SKM-1 treated with dmso at 0.1 percent for 144 hours (cell line): ENCODE data around the gene PMAIP1.
"Not testable (repeated sequence)": the region's sequence is repeated elsewhere in the genome, so short reads cannot be mapped to it uniquely, and the experiment has no call there.

ENCODE experiments used
- DNase-seq: peaks from one replicate; lab custom pipeline; 2025; ENCODE audit not compliant: unreplicated experiment; lab: John Stamatoyannopoulos, UW

Gene PMAIP1

GRCh38 chr18:59899298-59900221 is at the start of gene PMAIP1:
Gene PMAIP1 (plus strand): TSS chr18:59899996. CDS start chr18:59900178, 182 bp downstream.
- DNase-seq, result peak; percentile 84

- no peak for DNase-seq
Measured at GRCh38 chr18:59851784-59852399, 47.9 kb upstream of the PMAIP1 start.

DNA sequence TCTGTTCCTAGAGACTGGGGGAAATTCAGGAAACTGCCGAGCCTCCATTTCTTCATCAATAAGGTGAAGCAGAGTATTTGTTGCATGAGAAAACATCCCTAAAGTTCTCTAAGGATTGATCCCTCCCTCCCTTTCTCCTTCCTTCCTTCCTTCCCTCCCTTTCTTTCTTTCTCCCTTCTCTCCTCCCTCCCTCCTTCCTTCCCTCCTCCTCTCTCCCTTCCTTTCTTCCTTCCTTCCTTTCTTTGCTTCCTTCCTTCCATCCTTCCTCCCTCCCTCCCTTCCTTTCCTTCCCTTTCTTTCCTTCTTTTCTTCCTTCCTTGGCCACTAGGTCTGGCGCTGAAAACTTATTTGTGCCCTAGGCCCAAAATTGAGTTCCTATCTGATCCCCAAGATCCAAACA is 47.2 kb upstream of the PMAIP1 start:
- no peak for DNase-seq

- no peak for DNase-seq
Measured at GRCh38 chr18:59853380-59853779, 46.4 kb upstream of the PMAIP1 start.

GRCh38 chr18:59853988-59854387 is 45.8 kb upstream of the PMAIP1 start:
- not testable (repeated sequence) for DNase-seq

- no peak for DNase-seq
Measured at GRCh38 chr18:59861009-59861408, 38.8 kb upstream of the PMAIP1 start.

DNA sequence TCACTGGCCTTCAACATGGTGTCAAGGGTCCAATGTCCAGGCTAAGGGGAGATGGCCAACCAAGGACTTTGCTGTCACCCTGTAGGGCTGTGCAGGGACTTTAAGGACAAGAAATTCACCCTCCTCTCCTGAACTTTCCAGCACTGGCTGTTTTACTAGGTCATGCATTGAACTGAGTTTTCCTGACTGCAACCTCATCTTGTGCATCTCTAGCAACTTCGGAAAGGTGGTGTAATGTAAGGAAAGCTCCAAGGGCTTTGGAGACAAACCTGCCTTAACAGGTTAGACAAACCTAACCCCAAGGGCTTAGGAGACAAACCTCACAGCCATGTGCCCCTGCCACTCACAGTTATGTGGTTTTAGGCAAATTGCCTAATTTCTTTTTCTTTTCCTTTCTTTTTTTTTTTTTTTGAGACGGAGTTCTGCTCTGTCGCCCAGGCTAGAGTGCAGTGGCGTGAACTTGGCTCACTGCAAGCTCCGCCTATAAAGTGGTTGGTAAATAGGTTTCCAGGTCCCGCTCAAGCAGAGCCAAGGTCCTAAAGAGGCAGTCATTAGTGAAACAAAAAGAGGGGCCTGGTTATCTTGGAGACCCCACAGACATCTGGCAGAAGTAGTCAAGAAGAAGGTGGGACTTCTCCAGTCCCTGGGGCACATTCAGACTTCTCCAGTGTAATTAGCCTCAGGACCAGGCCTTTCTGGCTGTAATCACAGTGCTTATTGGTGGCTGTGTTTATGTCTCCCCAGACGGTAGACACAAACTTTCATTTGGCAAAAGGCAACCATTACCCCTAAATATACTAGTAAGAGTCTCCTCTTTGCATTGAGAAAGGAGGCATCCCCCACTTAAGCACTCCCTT is 37.6 kb upstream of the PMAIP1 start:
- no peak for DNase-seq

DNA sequence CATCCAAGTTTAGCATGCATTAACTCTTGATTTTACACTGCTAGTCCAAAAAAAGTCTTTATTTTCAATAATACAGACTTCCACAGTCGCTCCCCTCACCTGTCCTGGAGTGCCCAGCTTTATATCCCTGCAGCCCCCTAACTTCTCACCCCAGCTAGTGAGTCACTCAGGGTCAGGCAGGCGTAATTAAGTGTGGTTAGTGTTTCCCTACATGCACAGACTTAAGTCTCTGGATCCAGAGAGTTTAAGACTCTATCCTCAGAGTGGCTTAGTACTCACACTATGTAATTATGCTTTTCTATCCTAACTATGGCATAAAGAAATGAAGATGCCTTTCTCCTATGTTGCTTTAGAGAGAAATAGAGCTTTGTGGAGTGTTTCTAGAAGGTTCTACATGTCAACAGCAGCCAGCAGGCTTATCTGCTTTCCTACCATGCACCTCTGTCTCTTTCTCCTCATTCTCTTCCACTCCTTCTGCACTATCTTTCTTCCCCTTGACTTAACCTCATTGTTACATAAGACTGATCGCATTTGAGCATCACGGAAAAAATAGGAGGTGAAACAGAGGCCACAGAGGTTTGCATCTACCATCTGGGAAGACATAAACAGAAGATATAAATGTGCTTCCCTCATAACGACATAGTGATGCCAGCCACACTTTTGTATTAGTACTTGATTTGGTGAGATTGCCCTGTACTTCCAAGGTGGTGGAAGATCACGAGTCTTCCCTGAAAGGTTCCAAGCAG is 34.4 kb upstream of the PMAIP1 start:
- DNase-seq, result peak; percentile 44

DNA sequence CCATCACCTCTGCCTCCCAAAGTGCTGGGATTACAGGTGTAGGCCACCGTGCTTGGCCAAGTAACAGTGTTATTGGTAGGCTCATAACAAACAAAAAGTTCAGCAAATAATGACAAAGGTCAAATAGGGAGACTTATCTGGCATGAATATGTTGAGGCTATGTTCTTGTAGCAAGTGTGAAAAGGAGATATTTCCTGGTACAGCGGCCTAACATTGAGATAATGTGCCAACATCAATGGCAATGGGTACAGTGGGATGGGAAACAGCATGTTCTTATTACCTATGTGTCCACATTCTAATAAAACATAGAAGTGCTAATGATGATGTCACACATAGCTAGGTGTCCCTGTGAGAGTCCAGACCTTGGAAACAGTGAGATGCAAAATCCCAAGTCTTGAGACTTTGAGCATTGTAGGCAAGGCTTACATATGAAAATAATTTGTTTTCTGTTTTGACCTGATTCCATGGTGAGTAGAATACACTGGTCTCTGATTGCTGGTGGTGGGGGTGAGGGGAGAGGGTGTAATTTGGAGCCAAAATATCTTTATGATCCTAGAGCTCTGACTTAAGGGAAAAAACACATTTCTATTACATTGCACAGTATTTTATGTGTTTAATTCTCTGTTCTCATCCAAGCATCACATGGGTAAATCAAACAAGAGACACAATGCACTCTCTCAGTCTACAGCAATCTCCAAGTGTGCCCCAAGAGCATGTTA is 33.1 kb upstream of the PMAIP1 start:
- DNase-seq, result no peak

- DNase-seq, result no peak
Measured at GRCh38 chr18:59867337-59868104, 32.3 kb upstream of the PMAIP1 start.

- no peak for DNase-seq
Measured at GRCh38 chr18:59870623-59871130, 29.1 kb upstream of the PMAIP1 start.

DNA sequence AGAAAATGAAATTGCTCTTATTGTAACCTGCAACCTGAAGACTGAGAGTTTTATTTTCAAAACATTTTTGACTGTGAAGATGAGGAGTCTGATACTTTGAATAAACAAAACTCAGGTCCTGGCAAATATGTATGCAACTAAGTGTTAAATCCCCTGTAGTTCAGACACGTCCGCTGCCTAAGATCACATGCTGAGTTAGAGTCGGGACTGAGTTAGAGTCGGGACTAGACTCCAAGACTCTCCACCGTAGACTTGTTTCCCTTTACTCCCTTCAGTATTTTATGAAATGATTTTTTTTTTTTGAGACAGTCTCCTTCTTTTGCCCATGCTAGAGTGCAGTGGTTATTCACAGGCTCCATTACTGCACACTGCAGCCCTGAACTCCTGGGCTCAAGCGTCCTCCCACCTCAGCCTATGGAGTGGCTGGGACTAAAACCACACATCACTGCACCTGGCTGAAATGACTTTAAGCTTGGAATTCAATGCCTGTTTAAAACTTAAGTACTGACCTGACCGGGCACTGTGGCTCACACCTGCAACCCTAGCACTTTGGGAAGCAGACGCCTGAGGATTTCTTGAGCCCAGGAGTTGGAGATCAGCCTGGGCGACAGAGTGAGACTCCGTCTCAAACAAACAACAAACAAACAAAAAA is 28.0 kb upstream of the PMAIP1 start:
- no peak for DNase-seq

DNA sequence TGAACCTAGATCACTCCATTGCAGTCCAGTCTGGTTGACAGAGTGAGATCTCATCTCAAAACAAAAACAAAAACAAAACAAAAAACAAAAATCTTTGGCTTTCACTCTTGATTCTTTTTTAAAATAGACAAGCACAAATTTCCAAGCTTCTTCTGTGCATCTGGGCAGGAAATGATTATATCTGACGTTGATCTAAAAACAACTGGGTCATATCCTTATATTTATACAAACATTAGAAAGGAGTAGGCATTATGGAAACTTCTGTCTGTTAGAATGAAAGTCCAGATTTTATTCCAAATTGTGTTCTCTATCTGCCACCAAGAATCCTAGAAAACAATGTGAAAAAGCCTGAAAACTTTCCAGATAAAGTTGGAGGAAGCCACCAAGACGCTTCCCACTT is 26.2 kb upstream of the PMAIP1 start:
- no peak for DNase-seq

DNA sequence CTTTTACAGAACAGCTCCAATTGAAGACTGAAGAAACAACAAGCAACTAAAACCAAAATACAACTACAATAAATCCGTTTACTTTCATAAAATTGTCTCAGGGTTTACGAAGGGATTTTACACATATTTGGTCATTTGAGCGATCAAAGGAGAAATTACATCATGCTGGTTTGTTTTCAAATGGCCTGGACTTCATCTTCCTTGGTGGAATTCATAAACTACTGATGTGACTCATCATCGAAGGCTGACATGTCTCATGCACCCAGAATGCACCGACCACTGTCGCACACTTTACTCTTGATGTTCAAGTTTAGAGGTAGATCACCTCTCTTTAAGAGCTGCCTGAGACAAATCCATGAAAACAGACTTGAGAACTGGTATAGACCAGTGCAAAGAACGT is 25.6 kb upstream of the PMAIP1 start:
- DNase-seq, result no peak

DNA sequence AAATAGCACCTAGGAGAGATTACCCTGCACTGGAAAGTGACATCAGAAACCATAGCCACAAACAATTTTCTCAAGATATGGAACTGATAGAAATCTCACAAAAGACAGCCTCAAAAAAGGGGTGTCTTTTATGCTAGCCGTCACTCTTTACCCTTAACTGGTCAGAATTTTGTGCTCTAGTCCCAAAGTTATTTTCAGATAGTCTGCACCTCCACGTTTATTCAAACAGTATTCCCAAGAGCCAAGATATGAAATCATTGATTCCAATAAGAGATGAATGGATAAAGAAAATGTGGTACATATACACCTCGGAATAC is 23.5 kb upstream of the PMAIP1 start:
- no peak for DNase-seq

DNA sequence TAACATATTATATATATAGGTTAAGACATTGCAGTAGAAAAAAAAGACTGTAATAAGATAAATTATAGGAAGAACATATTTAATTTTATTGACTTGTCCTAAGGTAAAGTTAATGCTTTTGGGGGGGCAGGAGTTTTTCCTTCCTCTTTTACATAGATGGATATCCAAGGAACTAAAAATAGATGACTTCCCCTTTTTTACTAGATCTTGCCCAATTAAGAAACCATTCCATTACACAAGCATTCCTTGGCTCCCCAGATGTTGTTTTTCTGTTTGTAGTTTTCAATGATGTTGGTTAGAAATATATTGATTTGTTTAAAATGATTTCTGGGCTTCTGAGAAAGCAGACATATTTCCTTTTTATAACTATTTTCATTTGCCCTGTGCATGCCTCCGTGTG is 22.4 kb upstream of the PMAIP1 start:
- peak; percentile 94 for DNase-seq

DNA sequence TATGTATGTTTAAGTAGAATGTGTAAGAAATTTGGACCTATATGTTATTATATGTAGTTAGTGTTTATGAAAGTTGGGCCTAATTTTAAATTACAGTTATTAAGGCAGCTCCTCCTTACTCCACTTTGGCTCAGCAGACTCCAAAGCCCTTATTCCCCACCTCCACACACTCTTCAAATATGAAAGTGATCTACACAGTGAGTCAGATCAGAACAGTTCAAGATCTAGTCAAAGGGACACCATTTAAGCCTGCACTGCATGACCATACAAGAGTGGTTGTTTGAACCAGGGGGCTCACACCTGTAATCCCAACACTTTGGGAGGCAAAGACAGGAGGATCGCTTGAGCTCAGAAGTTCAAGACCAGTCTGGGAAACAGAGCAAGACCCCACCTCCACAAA is 21.2 kb upstream of the PMAIP1 start:
- no peak for DNase-seq

- peak; percentile 69 for DNase-seq
Measured at GRCh38 chr18:59881728-59882656, 17.8 kb upstream of the PMAIP1 start.
